Activated T-cell treated with anti-CD3 and anti-CD28 coated beads, Interleukin-2, amount 50 U/mL, for 24 hours (primary cell): Measurements from ENCODE around the gene BLOC1S4.

Experiments used
- DNase-seq: peaks from one replicate; pipeline ENCODE4 v3.0.0-alpha.2; 2020
- H3K27ac Mint-ChIP-seq: 2 replicates; pipeline ENCODE4 v1.8.0; 2020; ENCODE audit warnings: mild to moderate bottlenecking, mixed read lengths
- H3K27me3 Mint-ChIP-seq: 2 replicates; pipeline ENCODE4 v1.8.0; 2020; ENCODE audit warnings: mixed read lengths
- H3K36me3 Mint-ChIP-seq: 2 replicates; pipeline ENCODE4 v1.8.0; 2020; ENCODE audit warnings: low read depth, mixed read lengths
- H3K4me1 Mint-ChIP-seq: 2 replicates; pipeline ENCODE4 v1.8.0; 2020; ENCODE audit warnings: low read depth, mixed read lengths
- H3K4me3 Mint-ChIP-seq: 2 replicates; pipeline ENCODE4 v1.8.0; 2020; ENCODE audit warnings: mild to moderate bottlenecking, moderate library complexity, mixed read lengths
- H3K9me3 Mint-ChIP-seq: 2 replicates; pipeline ENCODE4 v1.8.0; 2020; ENCODE audit warnings: mixed read lengths

The BLOC1S4 gene

DNA sequence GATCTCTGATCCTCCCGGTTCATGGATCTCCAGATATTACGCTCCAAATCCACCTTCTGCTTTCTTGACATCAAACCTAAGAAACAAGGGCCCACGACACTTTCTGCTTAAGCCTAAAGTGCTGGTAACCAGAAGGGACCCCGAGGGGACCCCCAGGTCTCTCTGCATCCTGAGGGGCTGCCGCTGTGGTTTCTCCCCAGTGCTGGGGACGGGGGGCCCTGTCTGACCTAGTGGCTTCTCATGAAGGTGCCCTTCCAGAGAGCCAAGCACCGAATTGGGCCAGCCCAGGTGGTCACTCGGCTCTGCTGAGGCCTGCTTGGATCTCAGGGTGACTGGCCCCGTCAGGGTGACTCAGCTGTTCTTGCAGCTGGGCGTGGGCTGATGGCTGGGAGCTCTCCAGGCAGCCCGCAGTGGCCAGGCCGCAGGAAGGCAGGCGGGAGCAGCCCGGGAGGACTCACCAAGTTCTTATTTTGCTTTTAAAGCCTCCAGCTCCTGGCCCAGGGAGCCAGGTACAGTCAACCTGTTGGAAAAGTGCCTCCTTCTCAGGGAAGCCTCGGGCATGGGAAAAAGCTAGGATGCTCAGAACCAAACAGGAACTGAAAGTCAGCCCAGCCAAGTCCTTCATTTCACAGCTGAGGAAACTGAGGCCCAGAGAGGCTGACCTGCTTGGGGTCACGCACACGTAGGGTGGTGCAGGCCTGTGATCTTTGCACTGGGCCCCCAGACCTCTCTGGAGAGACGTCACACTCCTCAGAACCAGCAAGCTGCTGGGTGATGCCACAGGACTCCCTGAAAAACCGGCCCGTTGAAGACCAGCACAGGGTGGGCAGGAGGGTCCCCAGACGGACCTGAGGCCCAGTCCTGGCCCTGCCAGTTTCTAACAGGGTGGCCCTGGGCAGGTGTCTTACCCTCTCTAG lies 16.7 kb downstream of the BLOC1S4 start:
- Mint-ChIP-seq H3K27ac (no peak overlapping the region), H3K9me3 (no peaks in the 10 kb centered on the region), H3K27me3 (no peaks in the 10 kb centered on the region), H3K4me1 (peaks cover 5% of the 10 kb centered on the region), H3K4me3 (no peak overlapping the region), H3K36me3 (no peaks in the 10 kb centered on the region)
- DNase-seq = no peak

DNA sequence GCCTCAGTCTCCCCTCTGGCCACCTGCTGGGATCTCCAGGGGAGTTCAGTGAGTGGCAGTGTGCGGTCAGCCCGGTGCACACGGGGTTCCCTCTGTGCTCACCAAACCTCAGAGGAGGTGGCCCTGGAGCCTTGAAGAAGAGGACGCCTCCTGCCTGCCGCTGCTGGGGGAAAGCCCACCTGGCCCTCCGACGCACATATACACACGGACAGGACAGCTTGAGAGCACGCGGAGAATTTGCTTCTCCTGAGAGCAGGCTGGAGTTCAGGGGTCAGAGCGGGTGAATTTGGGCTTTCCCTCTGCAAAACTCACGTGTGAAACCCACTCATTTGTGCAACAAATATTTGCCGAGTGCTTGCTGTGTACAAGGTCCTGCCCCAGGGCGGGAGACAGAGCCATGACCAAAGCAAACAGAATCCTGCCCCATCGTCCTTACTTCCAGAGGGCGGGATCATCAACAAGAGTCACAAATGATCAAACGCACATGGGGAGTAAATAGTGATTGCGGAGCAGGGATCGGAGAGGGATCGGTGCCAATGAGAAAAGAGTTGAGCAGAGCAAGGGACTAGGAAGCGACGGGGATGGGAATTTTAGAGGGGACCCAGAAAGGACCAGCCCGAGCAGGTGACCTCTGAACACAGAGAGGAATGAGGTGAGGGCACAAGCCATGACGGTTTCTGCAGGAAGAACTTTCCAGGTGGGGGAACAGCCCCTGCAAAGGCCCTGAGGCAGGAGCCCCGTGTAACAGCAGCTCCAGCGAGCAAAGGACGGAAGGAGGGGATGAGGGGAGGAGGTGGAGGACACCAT lies 17.6 kb downstream of the BLOC1S4 start:
- DNase-seq = peak; percentile 13
- H3K27ac Mint-ChIP-seq = no peak overlapping the region
- no peaks in the 10 kb centered on the region for H3K27me3 Mint-ChIP-seq
- H3K4me3 Mint-ChIP-seq = no peak overlapping the region
- H3K36me3 Mint-ChIP-seq = no peaks in the 10 kb centered on the region
- no peaks in the 10 kb centered on the region for H3K4me1 Mint-ChIP-seq
- no peaks in the 10 kb centered on the region for H3K9me3 Mint-ChIP-seq

DNA sequence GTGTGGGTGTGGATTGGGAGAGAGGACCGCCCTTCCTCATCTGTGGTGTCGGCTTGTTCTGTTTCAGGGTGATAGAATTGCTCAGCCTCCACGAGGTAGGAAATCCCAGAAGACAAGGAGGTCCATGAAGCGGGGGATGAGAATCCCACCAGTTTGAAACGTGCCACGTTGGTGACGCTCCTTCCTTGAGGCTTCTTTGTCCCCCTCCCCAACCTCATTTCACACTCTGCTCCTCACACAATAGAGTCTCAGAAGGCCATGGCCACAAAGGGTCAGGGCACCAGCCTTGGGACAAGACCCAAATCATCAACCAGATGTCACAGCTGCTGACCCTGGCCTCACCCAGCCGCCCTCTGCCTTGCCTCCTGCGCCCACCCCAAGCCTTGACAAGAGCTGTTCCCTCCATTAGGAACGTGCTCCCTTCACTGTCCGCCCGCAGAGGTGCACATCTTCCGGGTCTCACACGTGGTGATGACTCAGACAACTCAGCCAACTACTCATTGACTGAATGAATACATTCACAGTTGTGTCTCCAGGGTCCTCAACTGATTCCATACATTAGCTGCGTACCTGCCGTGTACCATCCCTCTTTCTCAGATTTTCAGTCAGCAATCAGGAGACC lies 18.3 kb downstream of the BLOC1S4 start:
- Mint-ChIP-seq H3K27ac (no peak overlapping the region), H3K4me3 (no peak overlapping the region), H3K27me3 (no peaks in the 10 kb centered on the region), H3K9me3 (no peaks in the 10 kb centered on the region), H3K36me3 (no peaks in the 10 kb centered on the region), H3K4me1 (no peaks in the 10 kb centered on the region)
- no peak for DNase-seq

DNA sequence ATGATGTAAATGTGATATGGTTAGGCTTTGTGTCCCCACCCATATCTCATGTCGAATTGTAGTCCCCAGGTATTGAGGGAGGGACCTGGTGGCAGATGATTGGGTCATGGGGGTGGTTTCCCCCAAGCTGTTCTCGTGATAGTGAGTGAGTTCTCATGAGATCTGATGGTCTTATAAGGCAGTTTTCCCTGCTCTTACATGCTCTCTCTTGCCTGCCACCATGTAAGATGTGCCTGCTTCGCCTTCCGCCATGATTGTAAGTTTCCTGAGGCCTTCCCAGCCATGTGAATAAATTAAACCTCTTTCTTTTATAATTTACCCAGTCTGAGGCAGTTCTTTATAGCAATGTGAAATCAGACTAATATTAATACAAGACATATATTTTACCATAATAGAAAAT lies 23.9 kb downstream of the BLOC1S4 start:
- Mint-ChIP-seq H3K9me3 (no peaks in the 10 kb centered on the region), H3K36me3 (no peaks in the 10 kb centered on the region), H3K27ac (no peak overlapping the region), H3K27me3 (no peaks in the 10 kb centered on the region), H3K4me3 (no peak overlapping the region), H3K4me1 (peaks cover 5% of the 10 kb centered on the region)
- DNase-seq = no peak

DNA sequence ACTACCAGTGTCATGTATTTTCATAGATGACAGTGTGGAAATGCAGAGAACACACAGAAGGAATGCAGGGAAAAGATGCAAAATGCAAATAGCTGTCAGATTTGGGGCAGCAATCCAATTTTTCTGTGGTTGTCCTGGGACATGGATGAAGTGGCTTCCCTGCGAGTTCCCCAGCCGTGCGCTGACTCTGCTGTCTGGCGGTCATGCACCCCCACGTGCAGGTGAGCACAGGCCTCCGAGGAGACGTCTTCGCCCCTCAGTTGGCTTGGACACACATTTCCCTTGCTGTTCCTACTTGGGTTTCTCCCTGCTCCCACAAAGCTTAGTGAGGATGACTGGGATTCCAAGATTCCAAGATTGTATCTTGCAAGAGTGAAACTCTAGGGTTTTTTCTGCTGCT lies 24.4 kb downstream of the BLOC1S4 start:
- no peaks in the 10 kb centered on the region for H3K9me3 Mint-ChIP-seq
- H3K27ac Mint-ChIP-seq = no peak overlapping the region
- DNase-seq = no peak
- H3K36me3 Mint-ChIP-seq = no peaks in the 10 kb centered on the region
- H3K4me3 Mint-ChIP-seq = no peak overlapping the region
- H3K27me3 Mint-ChIP-seq = no peaks in the 10 kb centered on the region
- H3K4me1 Mint-ChIP-seq = peaks cover 5% of the 10 kb centered on the region

DNA sequence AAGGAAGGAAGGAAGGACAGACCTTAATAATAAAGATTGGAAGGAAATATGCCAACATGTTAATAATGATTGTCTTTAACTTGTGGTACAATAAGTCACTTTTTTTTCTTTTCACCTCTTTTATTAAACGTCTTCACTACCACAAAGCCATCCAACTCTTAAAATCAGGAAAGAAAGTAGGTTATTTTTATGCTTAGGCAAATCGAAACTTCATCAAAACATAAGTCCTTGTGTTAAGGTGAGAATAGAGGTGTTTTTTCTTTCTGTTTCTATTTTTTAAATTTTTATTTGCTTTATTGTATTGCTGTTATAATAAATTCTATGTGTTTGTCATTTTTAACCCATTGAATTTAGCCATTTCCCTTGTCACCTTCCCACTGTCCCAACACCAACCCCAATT lies 26.5 kb downstream of the BLOC1S4 start:
- Mint-ChIP-seq H3K4me1 (peaks cover 5% of the 10 kb centered on the region), H3K9me3 (no peaks in the 10 kb centered on the region), H3K27me3 (no peaks in the 10 kb centered on the region), H3K36me3 (no peaks in the 10 kb centered on the region), H3K27ac (no peak overlapping the region), H3K4me3 (no peak overlapping the region)
- no peak for DNase-seq

DNA sequence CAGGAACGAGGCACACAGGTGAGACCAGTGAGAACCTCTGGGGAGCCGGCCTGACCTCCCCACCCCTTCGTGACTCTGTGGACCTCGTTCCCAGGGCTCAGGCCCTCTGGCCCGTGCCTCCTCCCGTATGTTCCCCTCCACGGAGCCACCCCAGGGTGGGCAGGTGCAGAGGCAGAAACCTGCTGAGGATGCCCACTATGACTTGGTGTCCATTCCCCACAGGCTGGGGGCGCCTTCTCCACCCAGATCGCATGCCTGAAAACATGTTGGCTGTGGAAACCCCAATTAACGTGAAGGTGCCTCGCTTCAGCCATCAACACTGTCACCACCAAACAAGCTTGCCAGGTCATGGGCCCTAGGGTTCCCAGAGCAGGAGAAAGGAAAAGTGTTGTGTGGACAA lies 27.0 kb downstream of the BLOC1S4 start:
- no peak overlapping the region for H3K4me3 Mint-ChIP-seq
- H3K9me3 Mint-ChIP-seq = no peaks in the 10 kb centered on the region
- H3K27me3 Mint-ChIP-seq = no peaks in the 10 kb centered on the region
- peaks cover 5% of the 10 kb centered on the region for H3K4me1 Mint-ChIP-seq
- H3K27ac Mint-ChIP-seq = no peak overlapping the region
- H3K36me3 Mint-ChIP-seq = no peaks in the 10 kb centered on the region
- DNase-seq = no peak

DNA sequence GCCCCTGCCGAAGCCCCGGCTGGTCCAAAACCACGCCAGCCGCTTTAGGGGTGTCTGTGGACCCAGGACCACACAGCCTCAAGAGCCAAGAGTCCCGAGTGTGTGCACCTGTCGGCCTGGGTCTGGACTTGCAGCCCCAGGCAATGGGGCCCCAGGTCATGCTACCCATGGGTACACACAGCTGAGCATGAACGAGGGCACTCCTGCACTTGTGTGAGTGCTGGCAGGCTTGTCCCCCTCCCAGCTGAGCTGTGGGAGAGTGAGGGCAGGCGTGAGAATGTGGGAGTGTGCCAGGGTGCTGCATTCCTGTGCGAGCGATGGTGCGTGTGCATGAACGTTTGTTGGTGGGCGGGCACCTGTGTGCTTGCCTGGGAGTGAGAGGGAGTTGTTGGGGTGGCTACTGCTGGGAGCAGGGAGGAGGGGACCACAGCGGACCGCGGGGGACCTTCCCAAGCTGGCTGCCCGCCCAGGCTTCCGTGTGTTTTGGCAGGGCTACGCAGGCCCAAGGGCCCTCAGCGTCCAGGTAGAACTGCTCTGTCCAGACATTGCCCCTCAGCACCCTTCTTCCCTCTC lies 30.8 kb downstream of the BLOC1S4 start:
- no peak for DNase-seq
- peaks cover 15% of the 10 kb centered on the region for H3K4me1 Mint-ChIP-seq
- no peaks in the 10 kb centered on the region for H3K27me3 Mint-ChIP-seq
- H3K27ac Mint-ChIP-seq = no peak overlapping the region
- no peaks in the 10 kb centered on the region for H3K9me3 Mint-ChIP-seq
- no peak overlapping the region for H3K4me3 Mint-ChIP-seq
- no peaks in the 10 kb centered on the region for H3K36me3 Mint-ChIP-seq

DNA sequence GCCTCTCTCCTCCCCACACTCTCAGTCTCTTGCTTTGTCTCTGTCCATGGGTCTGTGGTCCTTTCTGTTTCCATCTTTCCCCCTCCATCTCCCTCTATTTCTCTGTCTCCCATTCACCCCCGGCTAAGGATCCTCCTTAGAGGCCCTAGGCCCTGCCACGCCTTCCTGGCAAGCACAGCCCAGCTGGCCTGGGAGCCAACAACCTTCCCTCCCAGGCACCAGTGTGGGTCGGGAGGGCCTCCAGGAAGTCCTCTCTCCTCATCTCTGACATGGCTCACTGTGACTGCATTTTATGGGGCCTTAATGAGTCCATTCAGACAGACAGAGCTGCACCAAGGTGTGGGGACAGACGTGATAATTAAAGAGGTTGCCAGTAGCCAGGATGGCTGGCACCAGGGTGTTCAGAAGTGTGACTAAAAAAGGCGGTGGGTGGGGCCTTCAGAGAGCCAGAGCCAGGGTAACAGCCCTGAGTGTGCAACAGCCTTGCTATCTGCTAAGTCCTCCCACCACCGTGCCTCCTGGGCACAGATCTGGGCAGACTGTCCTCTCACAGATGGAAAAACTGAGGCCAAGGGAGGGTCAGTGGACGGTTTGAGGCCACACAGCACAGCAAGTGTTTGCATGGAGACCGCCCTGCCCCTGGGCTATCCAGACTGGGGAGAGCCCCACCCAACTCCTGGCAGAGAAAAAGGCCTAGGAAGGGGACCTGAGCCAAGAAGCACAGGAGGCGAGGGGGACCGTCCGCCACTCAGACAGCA lies 31.5 kb downstream of the BLOC1S4 start:
- Mint-ChIP-seq H3K27ac (no peak overlapping the region), H3K36me3 (no peaks in the 10 kb centered on the region), H3K9me3 (no peaks in the 10 kb centered on the region), H3K4me3 (no peak overlapping the region), H3K4me1 (peaks cover 14% of the 10 kb centered on the region), H3K27me3 (no peaks in the 10 kb centered on the region)
- DNase-seq = no peak

DNA sequence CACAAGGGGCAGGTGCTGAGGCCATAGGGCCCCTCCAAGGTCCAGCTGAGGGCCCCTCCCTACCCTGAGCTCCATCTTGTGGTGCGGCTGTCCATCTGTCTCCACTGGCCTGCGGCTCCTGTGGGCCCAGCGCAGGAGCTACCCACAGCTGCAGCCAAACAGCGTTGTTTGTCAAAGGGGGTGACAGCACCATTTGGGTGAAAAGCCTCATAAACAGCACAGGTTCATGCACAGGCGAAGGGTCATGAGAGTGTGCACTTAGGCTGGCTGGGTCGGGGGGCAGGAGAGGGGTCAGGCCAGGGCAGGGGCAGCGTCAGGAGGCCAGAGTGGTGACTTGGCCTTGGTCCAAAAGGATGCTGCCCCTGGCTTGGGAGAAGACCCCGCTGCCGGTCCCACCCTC lies 32.3 kb downstream of the BLOC1S4 start:
- no peak for DNase-seq
- no peaks in the 10 kb centered on the region for H3K9me3 Mint-ChIP-seq
- no peak overlapping the region for H3K4me3 Mint-ChIP-seq
- peaks cover 11% of the 10 kb centered on the region for H3K4me1 Mint-ChIP-seq
- no peak overlapping the region for H3K27ac Mint-ChIP-seq
- no peaks in the 10 kb centered on the region for H3K36me3 Mint-ChIP-seq
- H3K27me3 Mint-ChIP-seq = no peaks in the 10 kb centered on the region

DNA sequence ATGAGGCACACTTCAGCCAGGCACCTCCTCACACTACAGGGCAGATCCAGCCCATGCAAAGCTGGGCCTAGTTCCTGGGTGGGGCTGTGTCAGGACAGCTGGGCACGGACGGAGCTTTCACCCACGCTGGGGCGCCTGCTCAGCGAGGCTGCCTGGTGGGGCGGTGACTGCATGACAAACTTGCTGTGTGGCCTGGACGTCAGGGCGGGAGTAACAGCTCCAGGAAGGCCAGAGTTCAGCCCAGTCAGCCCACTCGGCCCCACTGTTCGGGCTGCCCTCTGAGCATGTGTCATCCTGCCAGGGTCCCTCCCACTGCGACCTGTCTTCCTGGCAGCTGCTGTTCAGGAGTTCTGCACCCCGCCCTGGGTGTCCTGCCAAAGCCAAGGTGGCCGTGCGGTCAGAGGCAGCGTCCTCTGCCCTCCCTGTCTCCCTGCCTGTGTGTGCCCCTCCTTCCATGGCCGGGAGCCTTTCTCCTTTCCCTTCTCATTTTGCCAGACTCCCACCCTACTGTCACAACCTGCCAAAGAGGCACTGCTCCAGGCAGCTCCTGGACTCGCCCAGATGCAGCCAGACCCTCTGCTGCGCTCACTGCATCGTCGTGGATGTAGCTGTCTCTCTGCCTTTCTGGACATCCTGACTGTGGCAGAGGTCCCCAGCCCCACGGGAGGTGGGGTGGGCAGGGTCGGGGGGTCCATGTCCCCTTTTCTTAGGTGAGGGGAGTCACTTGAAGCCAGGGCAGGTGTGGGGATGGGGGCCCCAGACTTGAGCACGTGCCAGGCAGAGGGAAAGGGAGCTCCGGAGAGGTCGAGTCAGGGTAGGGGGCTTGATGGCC lies 33.6 kb downstream of the BLOC1S4 start:
- H3K27me3 Mint-ChIP-seq = no peaks in the 10 kb centered on the region
- no peak for DNase-seq
- no peaks in the 10 kb centered on the region for H3K36me3 Mint-ChIP-seq
- no peak overlapping the region for H3K4me3 Mint-ChIP-seq
- H3K9me3 Mint-ChIP-seq = no peaks in the 10 kb centered on the region
- H3K27ac Mint-ChIP-seq = no peak overlapping the region
- peaks cover 11% of the 10 kb centered on the region for H3K4me1 Mint-ChIP-seq

DNA sequence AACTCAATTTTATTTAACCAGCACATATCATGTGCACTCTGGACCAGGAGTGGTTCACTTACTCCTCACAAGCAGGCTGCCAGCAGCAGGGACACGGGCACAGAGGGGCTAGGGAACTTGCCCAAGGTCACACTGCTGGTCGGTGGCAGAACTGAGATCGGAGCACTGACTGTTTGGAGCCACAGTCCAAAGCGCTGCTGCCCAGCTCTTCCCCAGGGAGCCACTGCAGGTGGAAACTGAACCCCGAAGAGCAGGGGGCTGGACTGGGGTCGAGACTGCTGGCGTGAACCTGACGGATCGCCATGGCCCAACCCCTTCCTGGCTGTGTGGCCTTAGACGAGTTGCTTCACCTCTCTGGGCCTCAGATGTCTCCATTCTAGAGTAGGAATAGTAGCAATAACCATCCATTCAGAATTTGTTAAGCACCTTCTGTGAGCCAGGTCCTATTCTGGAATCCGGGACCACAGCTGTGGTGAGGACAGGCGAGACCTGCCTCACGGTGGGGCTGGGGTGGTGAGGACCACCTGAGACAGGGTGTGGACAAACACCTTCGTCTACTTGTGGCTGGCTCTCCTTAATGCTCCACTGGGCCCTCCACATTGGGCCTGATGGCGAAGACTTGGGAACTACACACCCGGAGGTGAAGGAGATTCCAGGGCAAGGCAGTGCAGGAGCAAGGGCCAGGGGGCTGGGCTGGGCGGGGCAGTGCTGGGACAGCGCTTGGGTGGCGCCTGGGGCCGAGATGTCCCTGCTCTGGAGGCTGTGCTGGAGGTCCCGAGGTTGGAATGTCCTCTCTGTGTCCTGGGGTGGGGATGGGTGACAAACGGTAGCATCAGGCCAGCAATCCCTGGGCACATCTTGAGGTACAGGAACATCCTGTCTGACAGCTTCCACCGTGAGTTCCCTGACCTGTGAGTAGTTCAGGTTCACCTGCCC lies 34.6 kb downstream of the BLOC1S4 start:
- Mint-ChIP-seq H3K27me3 (no peaks in the 10 kb centered on the region), H3K27ac (peak overlapping the region; percentile 29), H3K4me1 (peaks cover 11% of the 10 kb centered on the region), H3K4me3 (no peak overlapping the region), H3K36me3 (no peaks in the 10 kb centered on the region), H3K9me3 (no peaks in the 10 kb centered on the region)
- no peak for DNase-seq
